ENCODE measurements around the gene ST14. TPM values are rescaled to one million over a fixed set of nuclear protein-coding genes. Genes with fewer than 3 reads are reported as not detected.

Gene ST14
- 1 to 10 TPM in 1 of 2 donors, under 1 TPM in 1; 0.81 to 1.1 TPM for total RNA-seq
- 0.46 to 0.60 reads per million in 2 donors for total RNA-seq

GRCh38 chr11:130159657-130160497 lies at the start of gene ST14:
TSS of gene ST14 (plus strand) at chr11:130159782. CDS start at chr11:130159980, 198 bp downstream.
- Mint-ChIP-seq H3K27me3 (peaks cover 58% of the 10 kb centered on the region), H3K4me1 (peaks cover 18% of the 10 kb centered on the region), H3K27ac (no peak within 1 kb of the TSS), H3K4me3 (peak within 1 kb of the TSS; percentile 86), H3K36me3 (ENCODE audit: low read depth) (peaks cover 7% of the 10 kb centered on the region)
- ATAC-seq: peak; percentile 48
- no peaks in the 10 kb centered on the region for H3K9me3 ChIP-seq (ENCODE audit: control insufficient read depth, low read length, poor library complexity, severe bottlenecking)
- DNase-seq: no peak

- peaks cover 10% of the 10 kb centered on the region for H3K36me3 Mint-ChIP-seq (ENCODE audit: low read depth)
- DNase-seq: no peak
- peaks cover 5% of the 10 kb centered on the region for H3K4me1 Mint-ChIP-seq
- no peaks in the 10 kb centered on the region for H3K9me3 ChIP-seq (ENCODE audit: control insufficient read depth, low read length, poor library complexity, severe bottlenecking)
- no peak for ATAC-seq
- no peak overlapping the region for H3K4me3 Mint-ChIP-seq
- no peaks in the 10 kb centered on the region for H3K27me3 Mint-ChIP-seq
- H3K27ac Mint-ChIP-seq: no peak overlapping the region
These were observed 49.1 kb upstream of the ST14 start for GRCh38 chr11:130110339-130111108.

GRCh38 chr11:130112071-130112830 lies 47.3 kb upstream of the ST14 start:
- Mint-ChIP-seq H3K36me3 (ENCODE audit: low read depth) (peaks cover 8% of the 10 kb centered on the region), H3K27me3 (no peaks in the 10 kb centered on the region), H3K27ac (no peak overlapping the region), H3K4me3 (no peak overlapping the region), H3K4me1 (peaks cover 5% of the 10 kb centered on the region)
- ATAC-seq (no peak), DNase-seq (no peak)
- H3K9me3 ChIP-seq (ENCODE audit: control insufficient read depth, low read length, poor library complexity, severe bottlenecking): no peaks in the 10 kb centered on the region

- no peak for ATAC-seq
- no peak overlapping the region for H3K27ac Mint-ChIP-seq
- no peaks in the 10 kb centered on the region for H3K9me3 ChIP-seq (ENCODE audit: control insufficient read depth, low read length, poor library complexity, severe bottlenecking)
- H3K27me3 Mint-ChIP-seq: peaks cover 3% of the 10 kb centered on the region
- DNase-seq: no peak
- H3K4me3 Mint-ChIP-seq: no peak overlapping the region
- H3K4me1 Mint-ChIP-seq: peaks cover 15% of the 10 kb centered on the region
- peaks cover 8% of the 10 kb centered on the region for H3K36me3 Mint-ChIP-seq (ENCODE audit: low read depth)
These were observed 45.3 kb upstream of the ST14 start for GRCh38 chr11:130114281-130114680.

- H3K4me3 Mint-ChIP-seq: no peak overlapping the region
- ATAC-seq (no peak), DNase-seq (no peak)
- peaks cover 8% of the 10 kb centered on the region for H3K36me3 Mint-ChIP-seq (ENCODE audit: low read depth)
- H3K4me1 Mint-ChIP-seq: peaks cover 20% of the 10 kb centered on the region
- H3K27ac Mint-ChIP-seq: no peak overlapping the region
- peaks cover 7% of the 10 kb centered on the region for H3K27me3 Mint-ChIP-seq
- H3K9me3 ChIP-seq (ENCODE audit: control insufficient read depth, low read length, poor library complexity, severe bottlenecking): no peaks in the 10 kb centered on the region
These were observed 44.9 kb upstream of the ST14 start for GRCh38 chr11:130114726-130115125.

- ATAC-seq: no peak
- Mint-ChIP-seq H3K4me1 (peaks cover 22% of the 10 kb centered on the region), H3K27me3 (peaks cover 12% of the 10 kb centered on the region), H3K4me3 (no peak overlapping the region), H3K27ac (no peak overlapping the region), H3K36me3 (ENCODE audit: low read depth) (peaks cover 6% of the 10 kb centered on the region)
- DNase-seq: no peak
- no peaks in the 10 kb centered on the region for H3K9me3 ChIP-seq (ENCODE audit: control insufficient read depth, low read length, poor library complexity, severe bottlenecking)
These were observed 44.4 kb upstream of the ST14 start for GRCh38 chr11:130115218-130115617.

GRCh38 chr11:130118165-130118564 lies 41.4 kb upstream of the ST14 start:
- peaks cover 16% of the 10 kb centered on the region for H3K27me3 Mint-ChIP-seq
- H3K27ac Mint-ChIP-seq: no peak overlapping the region
- ATAC-seq (no peak), DNase-seq (no peak)
- H3K9me3 ChIP-seq (ENCODE audit: control insufficient read depth, low read length, poor library complexity, severe bottlenecking): no peaks in the 10 kb centered on the region
- H3K36me3 Mint-ChIP-seq (ENCODE audit: low read depth): peaks cover 8% of the 10 kb centered on the region
- no peak overlapping the region for H3K4me3 Mint-ChIP-seq
- H3K4me1 Mint-ChIP-seq: peaks cover 34% of the 10 kb centered on the region

- H3K4me3 Mint-ChIP-seq: peak overlapping the region; percentile 39
- ATAC-seq: peak; percentile 93
These were observed 40.8 kb upstream of the ST14 start for GRCh38 chr11:130118636-130119387.

GRCh38 chr11:130120045-130120444 lies 39.5 kb upstream of the ST14 start:
- Mint-ChIP-seq H3K4me3 (no peak overlapping the region), H3K4me1 (peaks cover 34% of the 10 kb centered on the region), H3K27me3 (peaks cover 16% of the 10 kb centered on the region), H3K36me3 (ENCODE audit: low read depth) (peaks cover 8% of the 10 kb centered on the region), H3K27ac (no peak overlapping the region)
- no peak for ATAC-seq
- H3K9me3 ChIP-seq (ENCODE audit: control insufficient read depth, low read length, poor library complexity, severe bottlenecking): no peaks in the 10 kb centered on the region
- DNase-seq: no peak

More at GRCh38 chr11:130118636-130119387, 40.8 kb upstream of the ST14 start:
- Mint-ChIP-seq H3K36me3 (ENCODE audit: low read depth) (peaks cover 8% of the 10 kb centered on the region), H3K27me3 (peaks cover 16% of the 10 kb centered on the region), H3K4me1 (peaks cover 34% of the 10 kb centered on the region), H3K27ac (no peak overlapping the region)
- DNase-seq: no peak
- no peaks in the 10 kb centered on the region for H3K9me3 ChIP-seq (ENCODE audit: control insufficient read depth, low read length, poor library complexity, severe bottlenecking)

GRCh38 chr11:130121445-130121978 lies 38.1 kb upstream of the ST14 start:
- Mint-ChIP-seq H3K4me3 (peak overlapping the region; percentile 15), H3K4me1 (peaks cover 34% of the 10 kb centered on the region)
- no peak for DNase-seq

GRCh38 chr11:130122141-130122575 lies 37.4 kb upstream of the ST14 start:
- ATAC-seq (no peak), DNase-seq (no peak)
- Mint-ChIP-seq H3K4me1 (peaks cover 34% of the 10 kb centered on the region), H3K4me3 (no peak overlapping the region), H3K27me3 (peaks cover 16% of the 10 kb centered on the region), H3K27ac (no peak overlapping the region), H3K36me3 (ENCODE audit: low read depth) (peaks cover 8% of the 10 kb centered on the region)
- H3K9me3 ChIP-seq (ENCODE audit: control insufficient read depth, low read length, poor library complexity, severe bottlenecking): no peaks in the 10 kb centered on the region

More at GRCh38 chr11:130121445-130121978, 38.1 kb upstream of the ST14 start:
- peak; percentile 53 for ATAC-seq
- Mint-ChIP-seq H3K27ac (no peak overlapping the region), H3K36me3 (ENCODE audit: low read depth) (peaks cover 8% of the 10 kb centered on the region), H3K27me3 (peaks cover 16% of the 10 kb centered on the region)
- no peaks in the 10 kb centered on the region for H3K9me3 ChIP-seq (ENCODE audit: control insufficient read depth, low read length, poor library complexity, severe bottlenecking)

- peaks cover 16% of the 10 kb centered on the region for H3K27me3 Mint-ChIP-seq
- H3K4me1 Mint-ChIP-seq: peaks cover 32% of the 10 kb centered on the region
- no peak for ATAC-seq
- peak overlapping the region; percentile 56 for H3K4me3 Mint-ChIP-seq
- DNase-seq: no peak
- peaks cover 8% of the 10 kb centered on the region for H3K36me3 Mint-ChIP-seq (ENCODE audit: low read depth)
- no peaks in the 10 kb centered on the region for H3K9me3 ChIP-seq (ENCODE audit: control insufficient read depth, low read length, poor library complexity, severe bottlenecking)
- no peak overlapping the region for H3K27ac Mint-ChIP-seq
These were observed 36.1 kb upstream of the ST14 start for GRCh38 chr11:130123414-130124040.

Measured in T-helper 17 cell (primary cell).